Duodenal mucosa (tissue), 2 donors: ENCODE data around the gene LYPD5.
"Not testable (repeated sequence)": the region's sequence is repeated elsewhere in the genome, so short reads cannot be mapped to it uniquely, and the experiment has no call there.

Experiments
- H3K27ac ChIP-seq: one replicate; pipeline ENCODE4 v1.7.0; 2013; ENCODE audit warnings: low read depth, low read length
- H3K27me3 ChIP-seq, 2 donors: one replicate each; pipeline ENCODE4 v1.7.0; 2013; ENCODE audit warnings: low read length in 2 of 2, control low read depth in 1 of 2; ENCODE audit not compliant: insufficient read depth in 2 of 2, control insufficient read depth in 1 of 2
- H3K36me3 ChIP-seq, 2 donors: one replicate each; pipeline ENCODE4 v1.7.0; 2013; ENCODE audit warnings: low read length in 2 of 2, control low read depth in 1 of 2; ENCODE audit not compliant: insufficient read depth in 2 of 2, control insufficient read depth in 1 of 2
- H3K4me1 ChIP-seq, 2 donors: one replicate each; pipeline ENCODE4 v1.7.0; 2013; ENCODE audit warnings: low read length in 2 of 2, control low read depth in 1 of 2; ENCODE audit not compliant: insufficient read depth in 2 of 2, control insufficient read depth in 1 of 2
- H3K4me3 ChIP-seq, 2 donors: one replicate each; pipeline ENCODE4 v1.7.0; 2013; ENCODE audit warnings: low read length in 2 of 2, low read depth in 1 of 2
- H3K9ac ChIP-seq, 2 donors: one replicate each; pipeline ENCODE4 v1.7.0; 2013; ENCODE audit warnings: low read length in 2 of 2, low read depth in 1 of 2
- H3K9me3 ChIP-seq, 2 donors: one replicate each; pipeline ENCODE4 v1.7.0; 2013; ENCODE audit warnings: low read length in 2 of 2, control low read depth in 1 of 2; ENCODE audit not compliant: control insufficient read depth in 1 of 2

LYPD5 gene

GRCh38 chr19:43806848-43807247 lies 4.6 kb upstream of the LYPD5 start:
- Histone ChIP-seq H3K36me3 (no peaks in the 10 kb centered on the region), H3K9ac (no peak overlapping the region), H3K27me3 (peaks cover 0 to 3% of the 10 kb centered on the region in 2 donors), H3K4me3 (no peak overlapping the region), H3K4me1 (no peaks in the 10 kb centered on the region), H3K27ac (no peak overlapping the region), H3K9me3 (no peaks in the 10 kb centered on the region)

GRCh38 chr19:43806401-43806800 lies 4.2 kb upstream of the LYPD5 start:
- H3K36me3 ChIP-seq, H3K4me1 ChIP-seq, H3K9ac ChIP-seq, H3K4me3 ChIP-seq, H3K9me3 ChIP-seq, H3K27ac ChIP-seq, H3K27me3 ChIP-seq: not testable (repeated sequence)

GRCh38 chr19:43804432-43804831 lies 2.2 kb upstream of the LYPD5 start:
- no peaks in the 10 kb centered on the region for H3K4me1 ChIP-seq
- no peak overlapping the region for H3K27ac ChIP-seq
- no peak overlapping the region for H3K4me3 ChIP-seq

GRCh38 chr19:43799502-43800142 lies 2.6 kb downstream of the LYPD5 start:
- Histone ChIP-seq H3K27ac (no peak overlapping the region), H3K9ac (peak overlapping the region in 1 of 2 donors; percentile 12), H3K9me3 (no peaks in the 10 kb centered on the region), H3K36me3 (no peaks in the 10 kb centered on the region), H3K4me3 (no peak overlapping the region), H3K27me3 (peaks cover 0 to 6% of the 10 kb centered on the region in 2 donors), H3K4me1 (peaks cover 6 to 11% of the 10 kb centered on the region in 2 donors)

More at GRCh38 chr19:43804432-43804831, 2.2 kb upstream of the LYPD5 start:
- peaks cover 0 to 3% of the 10 kb centered on the region in 2 donors for H3K27me3 ChIP-seq
- H3K9me3 ChIP-seq = no peaks in the 10 kb centered on the region
- H3K9ac ChIP-seq = no peak overlapping the region
- no peaks in the 10 kb centered on the region for H3K36me3 ChIP-seq

- H3K9ac ChIP-seq = peak overlapping the region; percentile 36 to 64
- peaks cover 6 to 11% of the 10 kb centered on the region in 2 donors for H3K4me1 ChIP-seq
- no peaks in the 10 kb centered on the region for H3K9me3 ChIP-seq
- no peaks in the 10 kb centered on the region for H3K36me3 ChIP-seq
- H3K27me3 ChIP-seq = peaks cover 0 to 6% of the 10 kb centered on the region in 2 donors
- peak overlapping the region; percentile 32 for H3K27ac ChIP-seq
- H3K4me3 ChIP-seq = peak overlapping the region; percentile 69 to 78
Observed at GRCh38 chr19:43798546-43799409, 3.5 kb downstream of the LYPD5 start.

GRCh38 chr19:43798026-43798545 lies 4.2 kb downstream of the LYPD5 start:
- Histone ChIP-seq H3K27me3 (peaks cover 0 to 6% of the 10 kb centered on the region in 2 donors), H3K9me3 (no peaks in the 10 kb centered on the region), H3K4me1 (peaks cover 6 to 11% of the 10 kb centered on the region in 2 donors), H3K4me3 (peak overlapping the region; percentile 69 to 78), H3K36me3 (no peaks in the 10 kb centered on the region), H3K27ac (no peak overlapping the region), H3K9ac (peak overlapping the region; percentile 36 to 64)

- peaks cover 0 to 6% of the 10 kb centered on the region in 2 donors for H3K27me3 ChIP-seq
- H3K36me3 ChIP-seq = no peaks in the 10 kb centered on the region
- no peak overlapping the region for H3K4me3 ChIP-seq
- no peak overlapping the region for H3K27ac ChIP-seq
- H3K9me3 ChIP-seq = no peaks in the 10 kb centered on the region
- H3K4me1 ChIP-seq = peaks cover 6 to 11% of the 10 kb centered on the region in 2 donors
- H3K9ac ChIP-seq = no peak overlapping the region
Observed at GRCh38 chr19:43797556-43797955, 4.7 kb downstream of the LYPD5 start.

GRCh38 chr19:43797118-43797517 lies 5.1 kb downstream of the LYPD5 start:
- no peak overlapping the region for H3K4me3 ChIP-seq
- H3K9me3 ChIP-seq = no peaks in the 10 kb centered on the region
- H3K36me3 ChIP-seq = no peaks in the 10 kb centered on the region
- H3K9ac ChIP-seq = no peak overlapping the region
- H3K4me1 ChIP-seq = peaks cover 6 to 11% of the 10 kb centered on the region in 2 donors
- H3K27ac ChIP-seq = no peak overlapping the region
- H3K27me3 ChIP-seq = peaks cover 0 to 6% of the 10 kb centered on the region in 2 donors

- H3K4me1 ChIP-seq = no peaks in the 10 kb centered on the region
- H3K36me3 ChIP-seq = no peaks in the 10 kb centered on the region
- no peak overlapping the region for H3K4me3 ChIP-seq
- no peak overlapping the region for H3K27ac ChIP-seq
- no peaks in the 10 kb centered on the region for H3K27me3 ChIP-seq
- H3K9ac ChIP-seq = no peak overlapping the region
- no peaks in the 10 kb centered on the region for H3K9me3 ChIP-seq
Observed at GRCh38 chr19:43790587-43790986, 11.7 kb downstream of the LYPD5 start.

GRCh38 chr19:43789029-43789428 lies 13.2 kb downstream of the LYPD5 start:
- Histone ChIP-seq H3K4me1 (peaks cover 12 to 15% of the 10 kb centered on the region in 2 donors), H3K27me3 (no peaks in the 10 kb centered on the region), H3K9me3 (no peaks in the 10 kb centered on the region), H3K27ac (no peak overlapping the region), H3K9ac (no peak overlapping the region), H3K4me3 (no peak overlapping the region), H3K36me3 (no peaks in the 10 kb centered on the region)
